Stimulated activated naive CD8-positive, alpha-beta T cell treated with anti-CD3 and anti-CD28 coated beads, Interleukin-15, Interleukin-2, amounts not matched to agents 100 ng/mL and 50 ng/mL, for 24 hours (primary cell): Measurements from ENCODE around the gene CADM3.
A peak's percentile ranks its signal among the peaks of the same experiment; 100 is the strongest.

ENCODE experiments used
- H3K27ac Mint-ChIP-seq: one replicate; pipeline ENCODE4 v1.8.0; 2021; ENCODE audit warnings: mild to moderate bottlenecking, mixed read lengths
- H3K27me3 Mint-ChIP-seq: one replicate; pipeline ENCODE4 v1.8.0; 2021; ENCODE audit warnings: mixed read lengths
- H3K36me3 Mint-ChIP-seq: one replicate; pipeline ENCODE4 v1.8.0; 2021; ENCODE audit warnings: low read depth, mixed read lengths
- H3K4me1 Mint-ChIP-seq: one replicate; pipeline ENCODE4 v1.8.0; 2021; ENCODE audit warnings: low read depth, mixed read lengths
- H3K4me3 Mint-ChIP-seq: one replicate; pipeline ENCODE4 v1.8.0; 2021; ENCODE audit warnings: mild to moderate bottlenecking, mixed read lengths
- H3K9me3 Mint-ChIP-seq: one replicate; pipeline ENCODE4 v1.8.0; 2021; ENCODE audit warnings: mixed read lengths

Gene CADM3, protein sequence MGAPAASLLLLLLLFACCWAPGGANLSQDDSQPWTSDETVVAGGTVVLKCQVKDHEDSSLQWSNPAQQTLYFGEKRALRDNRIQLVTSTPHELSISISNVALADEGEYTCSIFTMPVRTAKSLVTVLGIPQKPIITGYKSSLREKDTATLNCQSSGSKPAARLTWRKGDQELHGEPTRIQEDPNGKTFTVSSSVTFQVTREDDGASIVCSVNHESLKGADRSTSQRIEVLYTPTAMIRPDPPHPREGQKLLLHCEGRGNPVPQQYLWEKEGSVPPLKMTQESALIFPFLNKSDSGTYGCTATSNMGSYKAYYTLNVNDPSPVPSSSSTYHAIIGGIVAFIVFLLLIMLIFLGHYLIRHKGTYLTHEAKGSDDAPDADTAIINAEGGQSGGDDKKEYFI

DNA sequence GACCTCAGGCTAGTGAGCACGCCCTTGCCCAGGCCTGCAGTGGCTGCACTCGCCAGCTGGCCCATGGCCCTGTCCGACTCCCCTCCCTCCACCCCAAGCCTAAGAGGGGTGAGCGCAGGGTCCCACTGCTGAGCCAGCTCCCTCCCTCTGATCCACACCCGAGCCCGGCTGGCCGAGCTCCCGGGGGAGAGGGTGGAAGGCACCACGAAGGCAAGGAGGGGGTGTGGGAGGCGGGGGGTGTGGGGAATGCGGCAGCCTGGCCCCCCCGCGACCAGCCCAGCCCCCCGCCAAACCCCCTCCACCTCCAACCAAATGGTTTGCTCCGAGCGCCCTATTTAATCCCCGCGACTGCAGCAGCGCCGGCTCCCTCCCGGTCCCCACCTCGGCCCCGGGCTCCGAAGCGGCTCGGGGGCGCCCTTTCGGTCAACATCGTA lies at the start of gene CADM3:
Gene CADM3 (plus strand): TSS at position 362 of the 434 bp plus-strand sequence. CDS start 151 bp downstream, outside the sequence.
- Mint-ChIP-seq H3K27me3 (peaks cover 67% of the 10 kb centered on the region), H3K36me3 (no peaks in the 10 kb centered on the region), H3K4me1 (peaks cover 4% of the 10 kb centered on the region), H3K27ac (no peak within 1 kb of the TSS), H3K9me3 (no peaks in the 10 kb centered on the region), H3K4me3 (peak within 1 kb of the TSS; percentile 28)

DNA sequence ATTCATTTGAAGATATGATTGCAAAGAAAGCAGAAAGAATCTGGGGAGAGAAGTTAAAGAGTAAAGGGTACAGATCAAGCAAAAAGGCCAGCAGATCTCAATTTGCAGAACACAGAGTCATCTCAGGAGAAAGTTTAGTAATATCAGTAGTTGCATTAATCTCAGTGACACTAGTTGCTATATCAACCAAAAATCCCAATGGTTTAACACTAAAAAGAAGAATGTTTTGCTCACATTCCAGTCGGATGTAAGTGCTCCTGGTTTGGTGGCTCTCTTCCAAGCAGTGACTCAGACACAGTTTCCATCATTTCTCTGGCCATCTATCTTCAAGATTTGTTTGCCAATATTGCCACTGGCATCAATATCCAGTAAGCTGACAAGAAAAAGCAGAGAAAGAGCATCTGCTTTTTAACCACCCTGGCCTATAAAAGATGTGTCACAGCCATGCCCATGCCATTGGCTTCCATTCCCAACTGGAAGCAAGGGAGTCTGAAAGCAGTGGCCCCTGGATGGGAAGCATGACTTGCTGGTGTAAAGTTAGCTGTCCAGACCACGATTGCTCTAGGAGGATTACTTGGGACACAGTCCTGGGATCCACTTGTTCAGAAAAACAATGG lies 49.3 kb upstream of the CADM3 start:
- Mint-ChIP-seq H3K36me3 (no peaks in the 10 kb centered on the region), H3K4me1 (peaks cover 12% of the 10 kb centered on the region), H3K9me3 (no peaks in the 10 kb centered on the region), H3K27ac (no peak overlapping the region), H3K27me3 (peaks cover 43% of the 10 kb centered on the region), H3K4me3 (no peak overlapping the region)

DNA sequence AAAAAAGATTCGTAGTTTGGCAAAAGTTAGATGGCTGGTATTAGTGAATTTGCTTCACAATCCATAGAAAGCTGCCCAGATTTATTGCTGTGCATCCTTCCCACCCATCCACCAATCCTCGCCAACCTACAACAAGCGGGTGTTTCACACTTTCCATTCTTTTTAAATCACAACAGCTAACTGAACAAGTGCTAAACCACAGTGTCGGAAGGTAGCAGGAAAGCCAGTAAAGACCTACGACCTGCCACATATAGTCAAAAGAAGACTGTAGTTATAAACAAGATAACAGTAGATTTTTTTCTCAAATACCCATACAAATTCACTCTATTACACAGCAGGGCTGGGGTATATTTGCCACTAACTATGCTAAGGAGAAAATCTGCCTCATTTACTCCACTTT lies 47.8 kb upstream of the CADM3 start:
- Mint-ChIP-seq H3K9me3 (no peaks in the 10 kb centered on the region), H3K36me3 (no peaks in the 10 kb centered on the region), H3K27me3 (peaks cover 42% of the 10 kb centered on the region), H3K4me1 (peaks cover 12% of the 10 kb centered on the region), H3K27ac (no peak overlapping the region), H3K4me3 (no peak overlapping the region)

DNA sequence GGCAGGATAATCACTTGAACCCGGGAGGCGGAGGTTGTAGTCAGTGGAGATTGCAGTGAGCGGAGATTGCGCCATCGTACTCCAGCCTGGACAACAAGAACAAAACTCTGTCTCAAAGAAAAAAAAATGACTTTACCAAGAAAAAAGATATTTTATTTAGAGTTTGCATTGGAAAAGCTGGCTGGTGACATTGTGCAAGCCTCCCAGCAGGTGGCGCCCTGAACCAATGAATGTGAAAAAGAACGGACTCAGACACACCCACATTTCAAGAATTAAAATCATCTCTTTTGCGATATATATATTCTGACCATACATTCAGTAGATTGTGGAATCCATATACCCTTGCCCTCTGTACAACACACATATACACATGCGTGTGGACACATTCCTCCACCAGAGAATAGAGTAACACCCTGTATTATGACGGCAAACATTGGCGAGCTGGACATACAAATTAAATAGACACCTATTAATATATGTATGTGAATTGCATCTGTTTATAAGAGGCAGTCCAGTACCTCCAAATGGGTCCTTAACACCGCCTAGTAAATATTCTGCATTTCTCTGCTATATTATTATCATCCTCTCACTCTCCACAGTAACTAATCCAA lies 39.0 kb upstream of the CADM3 start:
- Mint-ChIP-seq H3K4me3 (no peak overlapping the region), H3K36me3 (no peaks in the 10 kb centered on the region), H3K27me3 (peaks cover 3% of the 10 kb centered on the region), H3K9me3 (no peaks in the 10 kb centered on the region), H3K4me1 (no peaks in the 10 kb centered on the region), H3K27ac (no peak overlapping the region)

DNA sequence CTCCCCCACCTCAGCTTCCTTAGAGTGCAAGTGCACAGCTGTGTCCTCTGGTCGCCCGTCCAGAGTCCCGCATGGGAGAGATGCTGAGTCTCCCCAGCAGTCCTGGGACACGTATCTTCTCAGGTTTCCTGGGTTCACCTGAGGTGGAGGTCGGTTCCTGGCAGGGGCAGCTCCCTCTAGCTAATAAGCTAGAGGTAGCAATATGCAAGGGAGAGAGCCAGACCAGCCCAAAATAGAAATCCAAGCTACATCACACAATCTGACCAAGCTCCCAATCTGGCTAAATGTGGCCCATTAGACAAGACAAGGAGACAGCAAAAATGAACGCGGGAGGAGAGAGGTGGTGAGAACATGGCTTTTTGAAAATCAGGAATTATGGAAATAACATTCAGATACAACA lies 30.9 kb upstream of the CADM3 start:
- Mint-ChIP-seq H3K9me3 (no peaks in the 10 kb centered on the region), H3K4me1 (no peaks in the 10 kb centered on the region), H3K36me3 (no peaks in the 10 kb centered on the region), H3K4me3 (no peak overlapping the region), H3K27me3 (peaks cover 19% of the 10 kb centered on the region), H3K27ac (no peak overlapping the region)

DNA sequence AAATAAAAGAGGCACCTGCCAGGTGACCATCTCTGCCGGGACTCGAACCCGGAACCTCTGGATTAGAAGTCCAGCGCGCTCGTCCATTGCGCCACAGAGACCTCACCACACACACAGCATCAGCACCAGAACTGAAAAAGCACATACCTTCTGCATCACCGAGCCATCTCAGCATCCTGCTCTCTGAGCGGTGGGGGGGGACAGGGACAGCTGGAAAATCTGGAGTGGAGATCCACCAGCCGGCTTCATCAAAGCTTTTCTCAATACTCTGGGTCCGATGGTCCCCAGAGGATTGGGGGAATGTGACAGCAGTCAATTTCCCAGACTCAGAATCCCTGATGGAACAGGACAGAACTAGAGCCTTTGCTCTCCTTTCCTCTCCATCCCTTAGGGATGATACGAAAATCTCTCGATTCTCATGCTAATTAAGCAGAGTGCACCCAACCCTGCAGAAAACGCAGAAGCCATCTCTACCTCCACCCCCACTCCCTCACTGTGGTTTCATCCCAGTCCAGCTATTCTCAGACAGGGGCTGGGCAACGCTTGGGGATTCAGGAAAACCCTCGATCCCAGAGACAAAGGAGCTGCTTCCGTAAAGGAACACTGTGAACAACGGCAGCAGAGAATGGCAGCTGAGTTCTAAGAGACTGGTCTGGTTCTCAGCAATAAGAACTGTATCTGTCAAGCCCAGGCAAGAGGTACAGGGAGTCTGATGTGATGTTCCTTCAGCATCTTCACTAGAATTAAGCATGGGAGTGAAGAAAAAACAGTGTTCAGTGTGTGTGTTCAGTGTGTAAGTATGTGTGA lies 29.6 kb upstream of the CADM3 start:
- Mint-ChIP-seq H3K36me3 (no peaks in the 10 kb centered on the region), H3K9me3 (no peaks in the 10 kb centered on the region), H3K27ac (no peak overlapping the region), H3K4me3 (no peak overlapping the region), H3K27me3 (peaks cover 24% of the 10 kb centered on the region), H3K4me1 (no peaks in the 10 kb centered on the region)

DNA sequence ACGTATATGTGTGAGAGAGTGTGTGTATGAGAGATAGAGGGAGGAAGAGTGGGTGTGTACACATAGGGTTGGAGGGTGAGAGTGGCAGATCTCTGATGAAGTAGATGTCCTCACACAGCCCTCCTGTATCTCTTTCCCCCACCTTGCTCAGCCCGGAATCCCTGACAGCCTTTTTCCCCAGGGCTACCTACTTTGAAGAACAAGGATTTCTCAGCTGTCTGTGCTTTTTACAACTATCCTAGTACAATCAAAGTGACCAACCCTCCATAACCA lies 29.1 kb upstream of the CADM3 start:
- Mint-ChIP-seq H3K9me3 (no peaks in the 10 kb centered on the region), H3K4me3 (no peak overlapping the region), H3K4me1 (no peaks in the 10 kb centered on the region), H3K36me3 (no peaks in the 10 kb centered on the region), H3K27me3 (peaks cover 20% of the 10 kb centered on the region), H3K27ac (no peak overlapping the region)

DNA sequence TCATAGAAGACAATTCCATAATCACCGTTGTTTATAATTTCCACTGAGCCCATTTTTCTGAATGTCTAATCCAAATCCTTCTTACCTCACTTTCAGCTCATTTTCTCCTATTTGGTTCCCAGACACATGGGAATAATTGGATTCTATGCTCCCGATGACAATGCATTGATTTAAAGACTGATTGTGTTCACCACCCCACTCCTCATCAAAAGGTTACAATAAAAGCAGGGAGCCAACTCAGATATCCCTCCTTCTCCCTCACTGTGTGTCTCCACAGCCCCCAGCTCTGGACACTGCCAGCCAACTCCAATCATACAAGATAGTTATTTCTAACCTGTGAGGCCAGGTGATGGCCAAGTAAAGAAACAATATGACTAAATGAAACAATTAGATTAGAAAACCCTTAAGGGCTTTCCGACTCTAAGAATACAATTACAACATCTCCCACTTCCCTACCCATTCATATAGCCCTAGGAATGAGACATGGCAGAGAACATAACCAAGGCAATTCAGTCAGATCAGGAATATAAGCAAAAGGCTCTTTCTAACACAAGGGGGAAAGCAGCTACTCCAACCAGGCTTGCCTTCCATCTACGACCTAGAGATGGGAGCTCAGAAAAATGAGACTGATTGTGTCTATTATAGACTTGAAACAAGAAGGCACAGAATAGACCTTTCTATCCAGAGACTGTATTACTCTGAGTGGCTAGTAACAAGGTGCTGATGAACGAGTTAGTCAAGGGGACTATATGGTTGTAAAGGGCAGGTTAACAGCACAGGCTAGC lies 28.5 kb upstream of the CADM3 start:
- Mint-ChIP-seq H3K27me3 (peaks cover 17% of the 10 kb centered on the region), H3K27ac (no peak overlapping the region), H3K4me1 (no peaks in the 10 kb centered on the region), H3K36me3 (no peaks in the 10 kb centered on the region), H3K9me3 (no peaks in the 10 kb centered on the region), H3K4me3 (no peak overlapping the region)

DNA sequence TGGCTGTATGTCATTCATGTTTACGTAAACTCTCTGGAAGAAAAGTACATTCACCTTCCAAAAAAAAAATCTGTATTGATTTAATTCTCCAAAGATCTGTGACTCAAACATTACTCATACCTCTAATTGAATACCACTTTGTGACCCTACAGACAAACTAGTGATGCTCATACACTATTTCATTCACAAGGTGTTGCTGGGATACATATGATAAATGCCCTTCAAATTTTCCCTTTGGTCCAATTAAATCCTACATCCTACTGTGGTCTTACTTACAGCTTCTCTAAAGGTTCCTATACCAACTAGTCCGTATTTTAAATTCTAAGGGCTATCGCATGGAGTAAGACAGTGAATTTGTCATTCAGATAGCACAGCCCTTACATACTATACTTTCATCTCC lies 26.8 kb upstream of the CADM3 start:
- Mint-ChIP-seq H3K4me1 (no peaks in the 10 kb centered on the region), H3K27ac (no peak overlapping the region), H3K27me3 (peaks cover 17% of the 10 kb centered on the region), H3K4me3 (no peak overlapping the region), H3K36me3 (no peaks in the 10 kb centered on the region), H3K9me3 (no peaks in the 10 kb centered on the region)

DNA sequence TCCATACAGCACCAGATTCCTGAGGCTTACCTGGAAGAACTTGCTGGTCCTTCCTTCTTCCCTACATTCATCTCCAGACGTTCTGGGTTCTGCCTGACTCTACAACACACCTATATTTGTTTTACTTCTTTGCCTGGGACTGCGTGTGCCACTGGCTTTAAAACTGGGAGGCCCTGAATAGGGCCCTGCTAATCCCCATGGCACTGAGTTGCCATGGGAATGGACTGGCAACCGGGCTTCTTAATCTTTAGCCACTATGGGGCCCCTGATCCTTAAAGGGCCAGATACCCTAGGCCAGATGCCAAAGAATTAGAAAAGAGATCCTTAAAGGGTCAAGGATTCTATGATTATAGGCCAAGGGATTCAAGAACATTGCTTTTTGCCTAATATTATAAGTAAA lies 24.4 kb upstream of the CADM3 start:
- H3K36me3 Mint-ChIP-seq, result no peaks in the 10 kb centered on the region
- no peak overlapping the region for H3K27ac Mint-ChIP-seq
- H3K4me1 Mint-ChIP-seq, result no peaks in the 10 kb centered on the region
- no peaks in the 10 kb centered on the region for H3K9me3 Mint-ChIP-seq
- H3K4me3 Mint-ChIP-seq, result no peak overlapping the region
- peaks cover 24% of the 10 kb centered on the region for H3K27me3 Mint-ChIP-seq

DNA sequence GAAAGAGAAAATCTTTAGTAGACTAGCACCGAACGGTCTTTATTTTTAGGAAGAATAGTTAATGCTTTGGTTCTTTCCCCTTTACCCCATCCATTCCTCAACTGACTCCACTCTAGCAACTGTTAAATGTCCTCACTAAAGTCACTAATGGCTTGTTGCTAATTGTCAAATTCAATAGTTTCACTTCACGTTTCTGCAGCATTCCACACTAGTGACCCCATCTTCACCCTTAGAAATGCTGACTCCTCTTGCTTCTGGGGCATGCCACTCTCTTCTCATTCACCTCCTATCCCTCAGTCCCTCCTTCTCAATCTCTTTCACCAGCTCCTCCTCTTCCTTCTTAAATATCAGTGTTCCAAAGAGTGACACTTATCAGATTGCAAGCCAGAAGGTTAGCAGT lies 19.4 kb upstream of the CADM3 start:
- no peaks in the 10 kb centered on the region for H3K9me3 Mint-ChIP-seq
- no peaks in the 10 kb centered on the region for H3K36me3 Mint-ChIP-seq
- H3K4me1 Mint-ChIP-seq, result no peaks in the 10 kb centered on the region
- no peak overlapping the region for H3K4me3 Mint-ChIP-seq
- no peak overlapping the region for H3K27ac Mint-ChIP-seq
- H3K27me3 Mint-ChIP-seq, result peaks cover 34% of the 10 kb centered on the region

DNA sequence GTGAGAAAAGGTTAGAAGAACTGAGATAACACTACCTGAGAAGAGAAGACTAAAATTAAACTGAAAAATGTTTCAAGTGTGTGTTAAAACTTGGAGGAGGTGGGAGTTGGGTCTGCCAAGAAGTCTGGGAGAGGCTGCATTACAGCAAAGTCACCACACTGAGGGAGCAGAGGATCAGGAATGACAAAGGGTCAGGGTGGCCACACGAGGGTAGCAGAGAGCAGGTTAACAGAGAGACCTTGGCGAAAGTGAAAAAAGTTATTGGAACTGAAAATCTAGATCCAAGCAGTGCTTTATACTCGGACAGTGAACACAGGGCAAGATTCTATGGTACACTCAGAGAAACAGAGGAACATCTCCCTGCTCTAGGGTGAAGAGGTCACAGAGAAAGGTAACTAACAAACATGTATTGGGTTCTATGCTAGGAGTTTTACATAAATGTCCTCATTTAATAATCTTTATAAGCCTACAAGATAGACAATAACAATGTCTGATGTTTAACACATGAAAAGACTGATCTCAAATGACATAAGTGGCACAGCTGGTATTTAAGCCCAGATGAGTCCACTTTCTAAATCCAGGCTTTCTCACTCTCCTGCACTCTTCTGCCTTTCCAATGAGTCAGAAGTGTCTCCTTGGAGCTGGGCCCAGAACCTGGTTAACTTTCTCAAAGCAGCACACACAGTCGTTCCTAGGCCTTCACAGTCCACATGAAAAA lies 10.3 kb upstream of the CADM3 start:
- peaks cover 51% of the 10 kb centered on the region for H3K27me3 Mint-ChIP-seq
- H3K36me3 Mint-ChIP-seq, result no peaks in the 10 kb centered on the region
- no peak overlapping the region for H3K4me3 Mint-ChIP-seq
- H3K27ac Mint-ChIP-seq, result no peak overlapping the region
- H3K9me3 Mint-ChIP-seq, result no peaks in the 10 kb centered on the region
- no peaks in the 10 kb centered on the region for H3K4me1 Mint-ChIP-seq

DNA sequence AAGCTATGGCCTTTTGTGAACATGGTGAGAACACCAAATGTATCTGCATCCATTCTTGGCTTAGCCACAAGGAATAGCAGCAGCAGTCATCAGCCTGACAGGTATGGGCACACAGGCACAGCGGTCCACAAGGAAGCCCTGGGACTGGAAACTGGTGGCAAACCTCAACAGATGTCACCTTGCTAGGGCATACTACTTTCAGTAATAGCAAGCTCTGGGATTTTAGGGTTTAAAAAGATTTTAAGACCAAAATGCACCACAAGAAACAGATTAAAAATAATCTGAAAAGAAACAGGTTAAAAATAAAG lies 9.7 kb upstream of the CADM3 start:
- Mint-ChIP-seq H3K27ac (no peak overlapping the region), H3K27me3 (peaks cover 55% of the 10 kb centered on the region), H3K9me3 (no peaks in the 10 kb centered on the region)

More for the DNA sequence above, 9.7 kb upstream of the CADM3 start:
- Mint-ChIP-seq H3K36me3 (no peaks in the 10 kb centered on the region), H3K4me3 (no peak overlapping the region), H3K4me1 (no peaks in the 10 kb centered on the region)
